H1 (cell line): ENCODE measurements around the gene CTXN1.
"Not testable (repeated sequence)": the region's sequence is repeated elsewhere in the genome, so short reads cannot be mapped to it uniquely, and the experiment has no call there.

ENCODE experiments used
- ATF3 ChIP-seq: IDR thresholded peaks from 2 replicates; pipeline ENCODE4 v1.6.1; 2011; ENCODE audit warnings: low read depth, mild to moderate bottlenecking, low read length; ENCODE audit not compliant: insufficient read depth
- CEBPB ChIP-seq: IDR thresholded peaks from 2 replicates; pipeline ENCODE4 v1.6.1; 2012; ENCODE audit warnings: low read depth, low read length
- CREB1 ChIP-seq: IDR thresholded peaks from 2 replicates; pipeline ENCODE4 v1.6.1; 2012; ENCODE audit warnings: inconsistent platforms
- CTCF ChIP-seq, 3 experiments: IDR thresholded peaks; 1 replicate in 2 of 3; 2 replicates in 1 of 3; pipeline versions ENCODE4 v1.5.1 to v1.6.1; 2011; ENCODE audit warnings: low read length in 3 of 3, mild to moderate bottlenecking in 3 of 3, inconsistent platforms in 2 of 3, low read depth in 1 of 3, moderate library complexity in 1 of 3; ENCODE audit not compliant: insufficient read depth in 1 of 3; ENCODE audit errors: control extremely low read depth in 1 of 3
- POLR2A ChIP-seq, 2 experiments: IDR thresholded peaks; 1 replicate in 1 of 2; 2 replicates in 1 of 2; pipeline ENCODE4 v1.6.1; 2011; ENCODE audit warnings: low read depth in 2 of 2, low read length in 2 of 2, mild to moderate bottlenecking in 2 of 2; ENCODE audit errors: control extremely low read depth in 1 of 2
- POLR2AphosphoS5 ChIP-seq: IDR thresholded peaks from 2 replicates; pipeline ENCODE4 v1.6.1; 2011; ENCODE audit warnings: low read depth, low read length
- USF2 ChIP-seq: IDR thresholded peaks from 2 replicates; pipeline ENCODE4 v1.6.1; 2011; ENCODE audit warnings: low read length, improper control_type of control experiment
- YY1 ChIP-seq: IDR thresholded peaks from 2 replicates; pipeline ENCODE4 v1.6.1; 2011; ENCODE audit warnings: low read depth, mild to moderate bottlenecking, low read length

GRCh38 chr19:7930030-7930429 lies 4.1 kb upstream of the CTXN1 start:
- not testable (repeated sequence) for TF ChIP-seq POLR2A (IDR thresholded peaks at IDR 0.05; ENCODE audit: control extremely low read depth in 1 of 2, low read depth in 2 of 2, low read length in 2 of 2); USF2; CTCF (IDR thresholded peaks at IDR 0.05; ENCODE audit: control extremely low read depth in 1 of 3, insufficient read depth in 1 of 3, low read depth in 1 of 3, low read length in 3 of 3); YY1; CREB1; CEBPB; ATF3; POLR2AphosphoS5
